A673 (cell line): Measurements from ENCODE around the gene GRIK4.

ENCODE experiments used
- CTCF ChIP-seq: fragments of 300-800, 200-600 bp; sonication (generic); conservative IDR thresholded peaks from 2 replicates; pipeline ENCODE4 v1.5.1; 2017; ENCODE audit warnings: low read depth, mild to moderate bottlenecking, antibody characterized with exemption, low read length, moderate library complexity, mixed read lengths
- EZH2 ChIP-seq: fragments of 200-600 bp; sonication (generic); IDR thresholded peaks from 2 replicates; pipeline ENCODE4 v1.6.1; 2017; ENCODE audit warnings: borderline replicate concordance, low read depth, mild to moderate bottlenecking, mixed read lengths, antibody characterized with exemption, low read length; ENCODE audit not compliant: poor library complexity, severe bottlenecking

- TF ChIP-seq CTCF (no peak), EZH2 (no peak)
Measured at GRCh38 chr11:120558744-120559431, 47.3 kb downstream of the GRIK4 start.
